ENCODE data around the gene ABCG1.
A peak's percentile ranks its signal among the peaks of the same experiment; 100 is the strongest.

Gene ABCG1

DNA sequence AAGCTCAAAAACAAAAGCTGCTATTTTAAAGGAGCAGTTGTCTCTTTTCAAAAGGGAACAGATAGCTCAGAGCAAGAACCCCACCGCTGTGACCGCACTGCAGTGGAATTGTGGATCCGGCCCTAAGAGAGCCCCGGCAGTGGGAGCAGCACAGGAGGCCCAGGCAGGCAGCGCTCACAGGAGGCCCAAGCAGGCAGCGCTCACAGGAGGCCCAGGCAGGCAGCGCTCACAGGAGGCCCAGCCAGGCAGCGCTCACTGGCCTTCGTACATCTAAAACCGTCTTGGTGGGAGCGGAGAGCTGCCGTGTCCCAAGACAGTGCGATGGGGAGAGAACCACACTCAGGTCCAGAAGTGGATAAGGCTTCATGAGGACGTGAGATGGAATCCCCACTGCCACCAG is 92.2 kb downstream of the ABCG1 start:
- H3K4me3 ChIP-seq (ENCODE audit: low read depth, low read length) = no peak overlapping the region
- DNase-seq (ENCODE audit: low read depth) = no peak
- TF ChIP-seq CTCF (conservative IDR thresholded peaks at IDR 0.05; ENCODE audit: low read depth, low read length) = no peak

DNA sequence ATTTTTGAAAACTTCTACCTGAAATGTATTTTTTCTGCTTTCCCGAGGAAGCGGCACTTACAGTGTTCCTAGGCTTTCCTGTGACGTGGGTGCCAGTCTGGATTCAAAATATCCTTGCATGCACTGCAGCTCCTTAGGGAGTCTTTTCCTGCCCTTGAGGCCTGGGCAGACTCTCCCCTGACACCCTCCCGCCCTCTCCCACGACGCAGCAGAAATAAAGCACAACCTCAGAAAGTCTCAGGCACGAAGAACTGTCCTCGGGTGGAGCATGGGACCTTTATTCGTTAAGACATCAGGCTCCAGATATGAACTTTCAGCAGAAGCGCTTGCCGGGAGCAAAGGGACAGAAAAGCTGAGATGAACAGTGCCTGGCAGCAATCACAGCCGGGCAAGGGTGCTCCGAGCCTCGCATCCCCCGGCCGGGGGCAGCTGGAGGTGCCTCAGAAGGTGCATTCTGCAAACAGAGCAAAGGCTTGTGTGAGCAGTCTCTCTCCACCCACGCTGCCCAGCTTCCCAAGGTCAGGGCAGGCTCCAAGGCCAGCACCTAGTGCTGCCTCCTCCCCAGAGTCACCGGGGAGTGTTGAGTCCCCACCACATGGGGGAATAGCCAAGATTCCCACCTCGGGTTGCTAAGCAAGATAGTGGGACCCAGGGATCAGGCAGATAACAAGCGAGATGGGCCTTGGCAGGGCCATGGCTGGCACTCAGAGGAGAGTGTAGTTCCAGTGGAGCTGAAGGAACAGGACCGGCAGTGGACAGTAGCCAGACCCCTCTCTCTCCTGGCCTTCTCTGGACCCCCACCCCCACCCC is 93.1 kb downstream of the ABCG1 start:
- DNase-seq (ENCODE audit: low read depth) = no peak
- no peak overlapping the region for H3K4me3 ChIP-seq (ENCODE audit: low read depth, low read length)
- no peak for TF ChIP-seq CTCF (conservative IDR thresholded peaks at IDR 0.05; ENCODE audit: low read depth, low read length)

GRCh38 chr21:42312626-42313104 is 93.7 kb downstream of the ABCG1 start:
- TF ChIP-seq CTCF (conservative IDR thresholded peaks at IDR 0.05; ENCODE audit: low read depth, low read length) = no peak
- no peak overlapping the region for H3K4me3 ChIP-seq (ENCODE audit: low read depth, low read length)
- no peak for DNase-seq (ENCODE audit: low read depth)

- H3K4me3 ChIP-seq (ENCODE audit: low read depth, low read length) = no peak overlapping the region
These were observed 94.6 kb downstream of the ABCG1 start for GRCh38 chr21:42313501-42313969.

GRCh38 chr21:42314616-42315295 is 95.8 kb downstream of the ABCG1 start:
- no peak for DNase-seq (ENCODE audit: low read depth)
- TF ChIP-seq CTCF (conservative IDR thresholded peaks at IDR 0.05; ENCODE audit: low read depth, low read length) = no peak
- H3K4me3 ChIP-seq (ENCODE audit: low read depth, low read length) = no peak overlapping the region

More at GRCh38 chr21:42313501-42313969, 94.6 kb downstream of the ABCG1 start:
- no peak for TF ChIP-seq CTCF (conservative IDR thresholded peaks at IDR 0.05; ENCODE audit: low read depth, low read length)
- peak; percentile 60 for DNase-seq (ENCODE audit: low read depth)

DNA sequence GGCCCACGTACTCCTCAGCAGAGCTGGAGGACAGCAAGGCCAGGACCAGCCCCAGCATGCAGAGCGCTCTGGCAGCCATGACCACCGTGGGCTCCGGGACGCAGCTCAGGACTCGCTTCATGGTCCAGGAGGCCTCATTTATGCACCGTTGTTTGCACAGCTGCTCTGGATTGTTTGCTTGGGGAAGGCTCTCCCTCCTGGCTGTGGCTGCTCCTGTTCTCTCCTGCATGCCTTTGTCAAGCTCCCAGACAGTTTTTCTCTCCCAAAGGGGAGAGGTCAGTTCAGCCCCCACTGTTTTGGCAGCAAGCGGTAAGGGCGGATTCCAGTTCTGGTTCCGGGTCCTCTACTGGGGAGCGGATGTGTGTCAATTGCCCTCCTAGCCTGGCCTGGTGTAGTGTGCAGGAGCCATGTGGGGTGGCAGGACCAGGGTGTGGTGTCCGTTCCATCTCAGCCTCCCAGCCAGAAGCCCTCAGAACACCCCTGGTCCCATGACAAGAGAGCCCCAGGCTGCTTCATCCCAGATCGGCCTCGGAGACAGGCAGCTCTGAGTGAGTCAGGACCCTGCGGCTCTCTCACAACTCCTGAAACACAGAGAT is 96.5 kb downstream of the ABCG1 start, which contains the start of gene TFF3:
TFF3 (minus strand) TSS at position 114 of the 596 bp plus-strand sequence; CDS start at position 79, 35 bp downstream.
- no peak within 1 kb of the TSS for H3K4me3 ChIP-seq (ENCODE audit: low read depth, low read length)
- no peak for TF ChIP-seq CTCF (conservative IDR thresholded peaks at IDR 0.05; ENCODE audit: low read depth, low read length)
- DNase-seq (ENCODE audit: low read depth) = peak; percentile 42

All from choroid plexus epithelial cell (primary cell).